Measurements from ENCODE around the gene CHST12. TPM values are rescaled to one million over a fixed set of nuclear protein-coding genes. Genes with fewer than 3 reads are reported as not detected.

The CHST12 gene
- total RNA-seq, 1 experiment from 2014 or later, result 18.3 TPM

- TF ChIP-seq ATF1 (CRISPR knock-in tag; IDR thresholded peaks at IDR 0.05) (no peak), HMGA2 (CRISPR knock-in tag; IDR thresholded peaks at IDR 0.05) (no peak), ZNF671 (CRISPR knock-in tag; IDR thresholded peaks at IDR 0.05) (0 out of 2 replicates have a peak, but pooled peaks have one; percentile 12), GABPB1 (CRISPR knock-in tag; IDR thresholded peaks at IDR 0.05) (no peak), NR1H2 (CRISPR knock-in tag; IDR thresholded peaks at IDR 0.05) (no peak), ESRRA (CRISPR knock-in tag; IDR thresholded peaks at IDR 0.05; ENCODE audit: borderline replicate concordance) (no peak), ZNF219 (CRISPR knock-in tag; IDR thresholded peaks at IDR 0.05; ENCODE audit: borderline replicate concordance) (no peak), TCF7 (CRISPR knock-in tag; IDR thresholded peaks at IDR 0.05; ENCODE audit: low read depth) (no peak), ZNF512 (CRISPR knock-in tag; IDR thresholded peaks at IDR 0.05; ENCODE audit: borderline replicate concordance) (no peak), ZNF138 (CRISPR knock-in tag; conservative IDR thresholded peaks at IDR 0.05) (no peak), FOXJ3 (CRISPR knock-in tag; IDR thresholded peaks at IDR 0.05; ENCODE audit: borderline replicate concordance) (no peak), ARID4B (CRISPR knock-in tag; IDR thresholded peaks at IDR 0.05; ENCODE audit: borderline replicate concordance) (no peak), FOXK1 (CRISPR knock-in tag; IDR thresholded peaks at IDR 0.05) (peak; percentile 98), HMGXB4 (CRISPR knock-in tag; IDR thresholded peaks at IDR 0.05) (no peak), CTCF (IDR thresholded peaks at IDR 0.05) (no peak), CDX4 (CRISPR knock-in tag; IDR thresholded peaks at IDR 0.05; ENCODE audit: borderline replicate concordance) (no peak), ATF2 (CRISPR knock-in tag; IDR thresholded peaks at IDR 0.05; ENCODE audit: borderline replicate concordance, low read depth) (no peak), MAX (CRISPR knock-in tag; IDR thresholded peaks at IDR 0.05) (peak; percentile 63), SOX15 (CRISPR knock-in tag; IDR thresholded peaks at IDR 0.05) (no peak), ETV6 (CRISPR knock-in tag; IDR thresholded peaks at IDR 0.05) (no peak), PREB (CRISPR knock-in tag; IDR thresholded peaks at IDR 0.05; ENCODE audit: borderline replicate concordance) (no peak), CREB1 (CRISPR knock-in tag; IDR thresholded peaks at IDR 0.05) (no peak)
Observed at GRCh38 chr7:2403014-2403717, at the start of gene CHST12 (continued).

Measured in WTC11 (cell line).